IPS-NIHi7 (cell line): ENCODE data around the gene ZNF484.
"Not testable (repeated sequence)": the region's sequence is repeated elsewhere in the genome, so short reads cannot be mapped to it uniquely, and the experiment has no call there.

ENCODE experiments used
- DNase-seq: peaks from one replicate; pipeline ENCODE4 v3.0.0; 2012; ENCODE audit warnings: mixed read lengths; ENCODE audit errors: extremely low spot score

Gene ZNF484

GRCh38 chr9:92877531-92878430 lies at the start of gene ZNF484:
Gene ZNF484, minus strand, starts transcription at chr9:92878038. Its CDS starts 3,009 bp downstream, at chr9:92875029.
- peak; percentile 96 for DNase-seq

- DNase-seq, result no peak
Measured at GRCh38 chr9:92920437-92920836, 42.6 kb upstream of the ZNF484 start.

DNA sequence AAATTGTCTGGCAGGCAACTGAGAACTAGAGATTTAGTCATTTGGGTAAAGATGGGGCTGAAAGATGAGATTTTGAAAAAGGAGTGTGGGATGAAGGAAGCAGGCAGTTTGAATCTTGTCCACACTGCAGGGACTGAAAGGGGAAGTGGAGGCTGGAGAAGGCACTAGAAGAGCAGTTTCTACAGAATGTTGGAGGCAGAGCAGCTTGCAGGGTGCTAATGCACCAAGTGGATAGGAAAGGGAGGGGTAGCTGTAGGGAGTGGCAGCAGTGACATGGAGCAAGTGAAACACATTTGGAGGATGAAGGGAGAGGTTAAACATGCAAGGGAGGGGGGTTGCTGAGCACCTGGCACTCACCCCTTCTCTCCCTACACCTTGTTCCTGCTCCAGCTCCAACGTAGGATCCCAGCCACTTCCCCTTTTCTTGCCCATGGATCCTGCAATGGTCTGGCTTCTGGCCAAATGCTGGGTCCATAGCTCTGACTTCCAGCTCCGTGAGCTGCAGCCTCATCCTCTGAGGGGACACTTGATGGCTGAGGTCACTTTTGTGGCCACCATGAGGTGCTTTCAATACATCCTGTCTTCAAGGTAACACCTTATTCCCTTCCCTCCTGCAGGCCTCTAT lies 39.5 kb upstream of the ZNF484 start:
- DNase-seq, result no peak

GRCh38 chr9:92911511-92912475 lies 34.0 kb upstream of the ZNF484 start:
- no peak for DNase-seq

GRCh38 chr9:92905137-92905536 lies 27.3 kb upstream of the ZNF484 start:
- DNase-seq, result not testable (repeated sequence)

DNA sequence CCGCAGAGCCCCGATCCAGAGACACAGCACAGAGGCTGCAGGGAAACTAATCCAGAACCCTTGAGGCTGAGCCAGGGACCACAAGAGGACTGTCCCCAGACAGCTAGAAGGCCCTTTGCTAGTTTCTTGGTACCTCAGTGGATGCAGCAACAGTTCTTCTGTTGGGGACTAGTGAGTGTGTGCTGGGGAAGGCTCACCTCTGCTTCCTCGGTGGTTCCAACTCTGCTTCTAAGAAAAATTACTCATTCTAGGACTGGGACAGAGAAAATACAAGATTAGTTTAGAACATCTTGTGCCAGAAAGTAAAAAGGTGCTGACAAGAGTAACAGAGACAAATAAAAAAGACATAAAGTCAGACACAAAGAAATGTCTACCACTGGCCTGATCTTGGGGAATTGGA lies 19.5 kb upstream of the ZNF484 start:
- DNase-seq, result no peak

DNA sequence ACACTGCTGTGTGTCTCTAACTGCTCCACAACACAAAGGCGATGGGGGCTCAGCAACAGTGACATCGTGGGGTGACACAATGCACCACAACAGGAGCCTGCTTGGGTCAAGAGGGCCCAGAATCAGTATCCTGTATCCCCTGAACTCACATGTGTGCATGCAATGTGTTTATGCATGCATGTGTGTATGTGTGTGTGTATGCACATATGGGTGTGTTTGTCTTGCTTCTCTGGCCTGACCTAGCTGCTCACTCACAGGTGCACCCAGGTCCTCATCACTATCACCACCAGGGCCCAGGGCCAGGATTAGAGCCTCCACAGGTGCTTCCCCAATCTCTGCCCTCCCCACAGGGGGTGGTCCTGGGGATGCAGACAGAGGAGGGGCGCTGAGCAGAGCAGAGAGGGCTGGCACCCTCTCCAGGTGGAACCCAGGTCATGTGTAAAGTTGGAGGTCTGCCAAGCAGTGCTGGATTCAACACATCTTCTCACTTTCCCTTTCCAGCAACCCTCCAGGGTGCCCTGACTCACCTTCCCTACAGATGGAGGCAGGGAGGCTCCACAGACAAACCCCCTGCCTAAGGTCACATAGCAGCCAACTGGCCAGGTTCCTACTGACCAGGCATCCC lies 18.1 kb upstream of the ZNF484 start:
- no peak for DNase-seq

DNA sequence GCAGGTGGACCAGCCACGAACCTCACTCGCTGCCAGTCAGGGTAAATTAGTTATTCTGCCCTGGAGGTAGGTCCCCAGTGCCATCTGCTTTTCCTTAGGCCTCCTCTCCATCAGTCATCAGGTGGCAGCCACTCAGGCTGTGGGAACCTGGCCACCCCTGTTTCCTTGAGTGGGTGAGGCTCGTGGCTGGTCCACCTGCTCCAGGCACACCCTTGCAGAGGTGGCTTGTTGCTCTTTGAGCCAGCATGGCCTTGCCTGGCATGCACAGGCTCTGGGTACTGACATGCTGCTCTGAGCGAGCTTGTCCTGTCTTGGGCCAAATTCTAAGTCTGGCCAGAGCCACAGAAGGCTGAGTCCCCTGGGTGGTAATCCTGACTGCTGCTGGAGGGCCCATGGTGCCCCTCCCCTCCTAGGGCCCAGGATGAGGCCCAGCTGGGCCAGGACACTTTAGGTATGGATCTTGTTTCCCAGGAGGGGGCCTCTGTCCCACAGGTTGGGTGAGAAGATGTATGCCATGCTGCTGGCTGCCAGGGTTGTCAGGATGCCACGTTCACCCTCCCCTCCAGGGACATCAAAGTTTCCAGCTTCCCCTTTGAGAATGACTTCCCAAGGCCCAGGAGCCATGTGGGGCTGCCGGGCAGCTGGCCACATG lies 17.0 kb upstream of the ZNF484 start:
- DNase-seq, result no peak

GRCh38 chr9:92893916-92894610 lies 16.2 kb upstream of the ZNF484 start:
- DNase-seq, result not testable (repeated sequence)

DNA sequence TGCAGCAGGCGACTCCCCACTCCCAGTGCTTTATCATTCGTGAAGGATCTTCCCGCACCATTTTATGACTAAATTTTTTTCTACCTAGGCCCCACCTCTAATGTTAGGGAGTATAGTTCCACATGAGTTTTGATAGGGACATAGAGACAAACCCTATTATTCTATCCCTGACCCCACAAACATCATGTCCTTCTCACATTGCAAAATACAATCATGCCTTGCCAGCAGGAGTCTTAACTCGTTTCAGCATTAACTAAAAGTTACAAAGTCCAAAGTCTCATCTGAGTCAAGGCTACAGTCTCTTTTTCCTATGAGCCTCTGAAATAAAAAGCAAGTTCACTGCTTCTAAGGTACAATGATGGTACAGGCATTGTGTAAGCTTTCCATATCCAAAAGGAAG lies 14.4 kb upstream of the ZNF484 start:
- not testable (repeated sequence) for DNase-seq

GRCh38 chr9:92890761-92891160 lies 12.9 kb upstream of the ZNF484 start:
- DNase-seq, result no peak

- no peak for DNase-seq
Measured at GRCh38 chr9:92887880-92888338, 10.1 kb upstream of the ZNF484 start.

- not testable (repeated sequence) for DNase-seq
Measured at GRCh38 chr9:92886846-92887610, 9.2 kb upstream of the ZNF484 start.

DNA sequence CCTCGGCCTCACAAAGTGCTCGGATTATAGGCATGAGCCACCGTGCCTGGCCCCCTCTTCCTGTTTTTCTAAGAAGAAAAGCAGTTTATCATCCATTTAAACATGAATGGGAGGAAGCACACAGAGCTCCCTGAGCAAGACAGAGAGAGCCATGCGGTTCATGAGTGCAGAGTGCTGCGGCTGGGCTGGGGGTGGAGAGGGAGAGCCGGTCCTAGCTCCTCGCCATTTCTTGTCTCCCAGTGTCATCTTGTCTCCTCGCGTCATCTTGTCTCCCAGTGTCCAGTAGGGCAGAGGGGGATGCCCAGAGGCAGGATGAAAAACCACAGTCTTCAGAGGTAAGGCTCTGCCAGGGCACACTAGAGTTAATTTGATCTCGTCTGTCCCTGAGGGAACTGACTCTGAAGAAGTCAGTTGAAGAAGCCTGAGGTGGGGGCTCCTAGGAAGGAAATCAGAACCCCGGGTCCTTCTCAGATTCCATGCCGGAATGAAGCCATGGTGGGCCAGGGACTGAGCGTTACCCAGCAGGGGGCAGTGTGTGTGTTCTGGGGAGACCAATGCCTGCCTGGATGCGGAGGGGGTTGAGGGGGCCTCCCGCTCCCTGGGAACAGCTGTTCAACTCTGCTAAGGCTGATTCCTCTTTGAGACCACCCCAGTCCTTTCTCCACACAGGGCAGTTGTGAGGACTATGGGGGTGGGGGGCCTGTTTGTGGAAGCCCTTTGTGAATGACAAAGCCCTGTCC lies 6.0 kb upstream of the ZNF484 start:
- not testable (repeated sequence) for DNase-seq

GRCh38 chr9:92882276-92882675 lies 4.4 kb upstream of the ZNF484 start:
- peak; percentile 51 for DNase-seq

DNA sequence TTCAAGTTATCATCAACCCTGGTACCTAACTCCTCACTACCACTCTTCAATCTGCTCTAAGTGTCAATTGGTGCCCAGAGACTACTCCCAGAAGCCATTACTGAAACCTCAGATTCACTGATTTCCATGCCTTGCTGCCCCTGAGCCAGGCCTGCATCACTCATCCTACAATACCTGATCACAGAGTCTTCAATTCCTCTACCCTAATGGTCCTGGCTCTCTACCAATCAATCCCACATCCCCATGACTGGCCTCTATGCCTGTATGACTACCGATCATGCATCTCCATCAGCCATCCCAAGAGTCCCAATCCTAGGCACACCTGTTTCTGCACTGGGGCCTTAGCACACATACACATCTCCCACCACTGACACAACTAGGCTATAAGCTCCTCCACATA lies 2.5 kb downstream of the ZNF484 start:
- no peak for DNase-seq

DNA sequence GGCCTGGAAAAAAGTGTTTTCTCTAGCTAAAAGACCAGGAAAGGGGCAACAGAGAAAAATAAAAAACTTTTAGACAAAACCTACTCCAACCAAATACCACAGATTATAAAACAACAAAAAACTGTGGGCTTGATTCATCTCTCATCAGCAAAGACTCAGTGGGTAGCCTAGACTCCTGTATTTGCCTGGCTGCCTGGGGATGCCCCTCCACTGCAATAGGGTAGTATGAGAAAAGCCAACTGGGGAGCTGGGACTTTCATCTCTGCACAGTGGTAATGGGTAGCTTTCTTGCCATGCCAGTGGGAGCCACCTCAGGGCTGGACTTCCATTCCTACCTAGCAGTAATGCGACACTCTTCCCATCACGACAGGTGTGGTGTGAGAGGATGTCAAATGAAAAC lies 7.5 kb downstream of the ZNF484 start:
- no peak for DNase-seq

DNA sequence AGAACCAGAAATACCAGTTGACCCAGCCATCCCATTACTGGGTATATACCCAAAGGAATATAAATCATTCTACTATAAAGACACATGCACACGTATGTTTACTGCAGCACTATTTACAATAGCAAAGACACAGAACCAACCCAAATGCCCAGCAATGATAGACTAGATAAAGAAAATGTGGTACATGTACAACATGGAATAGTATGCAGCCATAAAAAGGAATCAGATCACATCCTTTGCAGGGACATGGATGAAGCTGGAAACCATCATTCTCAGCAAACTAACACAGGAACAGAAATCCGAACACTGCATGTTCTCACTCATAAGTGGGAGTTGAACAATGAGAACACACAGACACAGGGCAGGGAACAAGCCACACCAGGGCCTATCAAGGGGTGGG lies 11.2 kb downstream of the ZNF484 start:
- not testable (repeated sequence) for DNase-seq

GRCh38 chr9:92864152-92864551 lies 13.7 kb downstream of the ZNF484 start:
- no peak for DNase-seq
